Vagina (tissue), 2 donors: ENCODE measurements around the gene B4GALT4. TPM values are rescaled to one million over a fixed set of nuclear protein-coding genes. Genes with fewer than 3 reads are reported as not detected.

Source experiments
- DNase-seq, 2 donors: peaks; one replicate each; pipeline ENCODE4 v3.0.0-alpha.2; 2017; ENCODE audit errors: extremely low spot score in 2 of 2
- H3K27ac ChIP-seq: fragments of 200-600 bp; sonication (generic); one replicate; pipeline ENCODE4 v1.5.1; 2019
- H3K27me3 ChIP-seq: fragments of 200-600 bp; sonication (generic); one replicate; pipeline ENCODE4 v1.5.1; 2019
- H3K36me3 ChIP-seq, 2 donors: fragments of 200-600 bp; sonication (generic); one replicate each; pipeline ENCODE4 v1.5.1; 2017 to 2019
- H3K4me1 ChIP-seq: fragments of 200-600 bp; sonication (generic); one replicate; pipeline ENCODE4 v1.5.1; 2019
- H3K4me3 ChIP-seq, 2 donors: fragments of 200-600 bp; sonication (generic); 1 replicate in 1 of 2; 2 replicates in 1 of 2; pipeline ENCODE4 v1.5.1; 2016 to 2019
- H3K9me3 ChIP-seq: fragments of 200-600 bp; sonication (generic); one replicate; pipeline ENCODE4 v1.5.1; 2019
- POLR2A ChIP-seq, 2 donors: fragments of 450-650 bp; IDR thresholded peaks; one replicate each; pipeline ENCODE4 v1.6.1; 2017; ENCODE audit warnings: antibody characterized with exemption in 2 of 2, mild to moderate bottlenecking in 2 of 2, moderate library complexity in 2 of 2
- POLR2AphosphoS5 ChIP-seq, 2 donors: sonication (generic); formaldehyde crosslinking; IDR thresholded peaks; one replicate each; pipeline ENCODE4 v1.9.0; 2017; ENCODE audit warnings: antibody characterized with exemption in 2 of 2, mild to moderate bottlenecking in 2 of 2, low read depth in 1 of 2; ENCODE audit not compliant: insufficient read depth in 1 of 2
- intact Hi-C: fragments of 100-400 bp; cut with DNase I; formaldehyde crosslinking; loops from one replicate; pipeline ENCODE4 v1.15.1; 2023
- total RNA-seq: library from RNA; depleted of rRNA; stranded (reverse); fragments of >200 nt; gene quantifications from one replicate; pipeline ENCODE4 v1.2.3, GENCODE V29; 2016
- TF ChIP-seq, protein P1 (sequence below), 3 experiments: fragments of 450-650 bp in 2 of 3; fragments of 200-600 bp in 1 of 3; sonication (generic) in 1 of 3; IDR thresholded peaks; one replicate each; pipeline ENCODE4 v1.5.1; 2017 to 2019; ENCODE audit warnings: antibody characterized with exemption in 3 of 3, mild to moderate bottlenecking in 2 of 3, moderate library complexity in 2 of 3

Gene B4GALT4
- total RNA-seq, 1 donor from 2014 or later = 12.0 TPM

DNA sequence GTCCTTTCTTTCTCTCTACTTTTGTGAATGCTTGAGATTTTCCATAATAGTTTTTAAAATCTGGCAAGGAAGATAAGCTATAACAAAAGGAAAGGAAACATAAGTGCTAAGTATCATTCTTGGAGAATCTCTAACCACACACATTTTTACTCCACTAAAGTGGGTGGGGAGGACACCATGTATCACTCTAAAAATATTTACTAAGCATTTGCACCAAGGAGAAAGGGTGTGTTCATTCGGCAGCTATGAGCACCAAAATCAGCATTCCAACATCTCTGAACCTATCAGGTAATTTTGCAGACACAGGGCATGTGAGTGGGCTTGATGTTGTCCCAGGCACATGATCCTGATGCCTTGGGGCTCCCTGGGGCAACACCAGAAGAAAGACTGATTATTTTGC is 5.5 kb downstream of the B4GALT4 start:
- Histone ChIP-seq H3K9me3 (no peaks in the 10 kb centered on the region), H3K27me3 (no peaks in the 10 kb centered on the region), H3K4me1 (peaks cover 31% of the 10 kb centered on the region), H3K36me3 (peaks cover 4 to 36% of the 10 kb centered on the region in 2 donors), H3K27ac (no peak overlapping the region), H3K4me3 (no peak overlapping the region)
- intact Hi-C loops = no loop called here
- TF ChIP-seq, protein P1, sequence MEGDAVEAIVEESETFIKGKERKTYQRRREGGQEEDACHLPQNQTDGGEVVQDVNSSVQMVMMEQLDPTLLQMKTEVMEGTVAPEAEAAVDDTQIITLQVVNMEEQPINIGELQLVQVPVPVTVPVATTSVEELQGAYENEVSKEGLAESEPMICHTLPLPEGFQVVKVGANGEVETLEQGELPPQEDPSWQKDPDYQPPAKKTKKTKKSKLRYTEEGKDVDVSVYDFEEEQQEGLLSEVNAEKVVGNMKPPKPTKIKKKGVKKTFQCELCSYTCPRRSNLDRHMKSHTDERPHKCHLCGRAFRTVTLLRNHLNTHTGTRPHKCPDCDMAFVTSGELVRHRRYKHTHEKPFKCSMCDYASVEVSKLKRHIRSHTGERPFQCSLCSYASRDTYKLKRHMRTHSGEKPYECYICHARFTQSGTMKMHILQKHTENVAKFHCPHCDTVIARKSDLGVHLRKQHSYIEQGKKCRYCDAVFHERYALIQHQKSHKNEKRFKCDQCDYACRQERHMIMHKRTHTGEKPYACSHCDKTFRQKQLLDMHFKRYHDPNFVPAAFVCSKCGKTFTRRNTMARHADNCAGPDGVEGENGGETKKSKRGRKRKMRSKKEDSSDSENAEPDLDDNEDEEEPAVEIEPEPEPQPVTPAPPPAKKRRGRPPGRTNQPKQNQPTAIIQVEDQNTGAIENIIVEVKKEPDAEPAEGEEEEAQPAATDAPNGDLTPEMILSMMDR (IDR thresholded peaks at IDR 0.05) = no peak
- no peak for TF ChIP-seq POLR2AphosphoS5 (IDR thresholded peaks at IDR 0.05; ENCODE audit: insufficient read depth in 1 of 2, low read depth in 1 of 2)
- no peak for TF ChIP-seq POLR2A (IDR thresholded peaks at IDR 0.05)
- no peak for DNase-seq

DNA sequence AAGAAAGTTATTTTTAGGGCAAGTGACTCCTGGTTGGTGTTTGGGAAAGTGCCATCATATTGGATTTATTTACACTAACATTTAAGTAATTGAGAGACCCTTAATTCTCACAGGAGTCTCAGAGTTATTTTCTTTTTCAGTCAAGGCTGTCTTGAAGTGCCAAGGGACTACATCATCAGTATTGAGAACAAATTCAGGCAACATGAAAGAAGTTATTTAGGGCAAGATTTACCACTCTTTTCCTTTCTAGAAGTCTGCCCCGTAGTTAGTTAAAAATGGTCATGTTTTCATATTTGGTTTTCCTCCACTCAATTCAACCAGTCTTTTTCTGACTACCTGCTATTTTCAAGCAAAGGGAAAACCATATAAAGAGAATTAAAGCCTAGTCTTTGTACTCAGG is 6.1 kb downstream of the B4GALT4 start:
- intact Hi-C loops = no loop called here
- peaks cover 4 to 39% of the 10 kb centered on the region in 2 donors for H3K36me3 ChIP-seq

DNA sequence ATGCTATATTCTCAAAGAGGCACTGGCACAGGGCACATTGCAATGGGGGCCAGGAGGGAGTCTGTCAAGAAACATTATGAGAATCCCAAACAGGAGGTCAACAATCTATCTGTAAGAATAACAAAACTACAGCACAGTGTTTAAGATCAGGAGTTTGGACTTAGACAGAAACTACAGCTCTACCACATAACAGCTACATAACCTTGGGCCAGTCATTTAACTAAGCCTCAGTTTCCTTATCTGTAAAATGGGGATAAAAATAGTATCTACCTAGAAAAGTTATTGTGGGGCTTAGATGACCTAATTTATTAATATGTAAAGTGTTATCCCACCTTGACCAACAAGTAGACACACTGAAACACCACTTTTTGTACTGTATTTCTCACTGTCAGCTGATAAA is 9.9 kb downstream of the B4GALT4 start:
- Histone ChIP-seq H3K27me3 (no peaks in the 10 kb centered on the region), H3K36me3 (peaks cover 4 to 52% of the 10 kb centered on the region in 2 donors), H3K4me3 (no peak overlapping the region), H3K27ac (no peak overlapping the region), H3K4me1 (no peaks in the 10 kb centered on the region), H3K9me3 (no peaks in the 10 kb centered on the region)
- no peak for DNase-seq
- intact Hi-C loops = no loop called here
- TF ChIP-seq POLR2AphosphoS5 (IDR thresholded peaks at IDR 0.05; ENCODE audit: insufficient read depth in 1 of 2, low read depth in 1 of 2) = no peak
- no peak for TF ChIP-seq POLR2A (IDR thresholded peaks at IDR 0.05)
- TF ChIP-seq, protein P1 (IDR thresholded peaks at IDR 0.05) = no peak

More for the DNA sequence above, 6.1 kb downstream of the B4GALT4 start:
- Histone ChIP-seq H3K27me3 (no peaks in the 10 kb centered on the region), H3K27ac (no peak overlapping the region), H3K4me1 (peaks cover 26% of the 10 kb centered on the region), H3K9me3 (no peaks in the 10 kb centered on the region), H3K4me3 (no peak overlapping the region)
- no peak for TF ChIP-seq POLR2AphosphoS5 (IDR thresholded peaks at IDR 0.05; ENCODE audit: insufficient read depth in 1 of 2, low read depth in 1 of 2)
- TF ChIP-seq POLR2A (IDR thresholded peaks at IDR 0.05) = no peak
- TF ChIP-seq, protein P1 (IDR thresholded peaks at IDR 0.05) = no peak
- DNase-seq = no peak

DNA sequence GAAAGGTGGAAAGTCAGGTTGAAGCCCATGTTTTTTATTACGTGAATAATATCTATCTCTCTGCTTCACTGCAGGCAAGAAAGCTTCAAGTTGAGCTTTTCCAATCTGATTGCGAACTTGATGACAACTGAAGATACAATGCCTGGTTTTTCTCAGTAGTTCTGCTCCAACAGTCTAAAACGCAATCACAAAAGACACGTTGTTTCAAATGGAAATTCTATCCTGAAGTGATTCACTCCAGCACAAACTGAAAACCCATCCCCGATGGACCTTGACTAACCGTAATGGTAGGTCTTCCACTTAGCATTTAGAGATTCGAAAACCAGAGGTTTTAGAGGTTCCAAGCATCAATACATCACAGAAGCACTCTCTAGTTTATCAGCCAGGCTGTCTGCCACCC is 10.6 kb downstream of the B4GALT4 start:
- TF ChIP-seq POLR2AphosphoS5 (IDR thresholded peaks at IDR 0.05; ENCODE audit: insufficient read depth in 1 of 2, low read depth in 1 of 2) (no peak), POLR2A (IDR thresholded peaks at IDR 0.05) (no peak)
- TF ChIP-seq, protein P1 (IDR thresholded peaks at IDR 0.05) = no peak
- Histone ChIP-seq H3K4me1 (no peaks in the 10 kb centered on the region), H3K4me3 (no peak overlapping the region), H3K27me3 (no peaks in the 10 kb centered on the region), H3K9me3 (no peaks in the 10 kb centered on the region), H3K27ac (no peak overlapping the region), H3K36me3 (peaks cover 3 to 46% of the 10 kb centered on the region in 2 donors)
- DNase-seq = no peak
- intact Hi-C loops = no loop called here

DNA sequence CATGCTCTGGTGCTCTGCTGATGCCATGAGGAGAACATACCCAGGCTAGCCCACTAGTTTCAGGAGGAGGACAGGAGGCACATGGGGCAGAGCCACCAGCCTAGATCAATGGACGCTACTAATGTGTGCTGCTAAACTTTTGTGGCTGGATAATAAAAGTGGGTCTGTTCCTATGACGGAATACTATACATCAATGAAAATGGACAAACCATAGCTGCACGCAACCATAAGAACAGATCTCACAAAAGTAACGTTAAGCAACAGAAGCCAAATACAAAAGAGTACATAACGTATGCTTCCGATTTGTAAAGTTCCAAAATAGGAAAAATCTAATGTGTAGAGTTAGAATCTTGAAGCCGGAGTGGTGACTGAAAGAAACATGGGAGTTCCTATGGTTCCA is 11.5 kb downstream of the B4GALT4 start:
- H3K4me1 ChIP-seq = no peaks in the 10 kb centered on the region
- H3K9me3 ChIP-seq = no peaks in the 10 kb centered on the region
- H3K4me3 ChIP-seq = no peak overlapping the region
- DNase-seq = no peak
- TF ChIP-seq, protein P1 (IDR thresholded peaks at IDR 0.05) = no peak
- TF ChIP-seq POLR2A (IDR thresholded peaks at IDR 0.05) = no peak
- TF ChIP-seq POLR2AphosphoS5 (IDR thresholded peaks at IDR 0.05; ENCODE audit: insufficient read depth in 1 of 2, low read depth in 1 of 2) = no peak
- H3K27me3 ChIP-seq = no peaks in the 10 kb centered on the region
- H3K36me3 ChIP-seq = peaks cover 0 to 44% of the 10 kb centered on the region in 2 donors
- no peak overlapping the region for H3K27ac ChIP-seq
- intact Hi-C loops = no loop called here
